OCI-LY7 (cell line): Measurements from ENCODE around the gene TESK1. TPM values are rescaled to one million over a fixed set of nuclear protein-coding genes. Genes with fewer than 3 reads are reported as not detected.
A peak's percentile ranks its signal among the peaks of the same experiment; 100 is the strongest.

Experiments
- BruUV-seq: library from RNA; stranded (reverse); fragments of 400-500 nt; replicated peaks from 2 replicates; lab custom pipeline; 2021; lab: Mats Ljungman, UMichigan
- CTCF ChIA-PET: fragments of 300-600 bp; sonication (Branson Sonifier 250); formaldehyde crosslinking; loops from one replicate; lab custom pipeline; 2022; ENCODE audit warnings: antibody characterized with exemption; ENCODE audit not compliant: unreplicated experiment; lab: Charles Lee
- POLR2A ChIA-PET: fragments of 300-600 bp; sonication (Branson Sonifier 250); formaldehyde crosslinking; loops from one replicate; lab custom pipeline; 2022; ENCODE audit warnings: antibody characterized with exemption; lab: Charles Lee
- DNase-seq: peaks from one replicate; pipeline ENCODE4 v3.0.0-alpha.2; 2015; ENCODE audit warnings: low spot score
- H2AFZ ChIP-seq: fragments of 200-600 bp; sonication (generic), shearing (Covaris generic); 2 replicates; pipeline ENCODE4 v1.6.1; 2014; ENCODE audit warnings: mild to moderate bottlenecking, antibody characterized with exemption, low read length, moderate library complexity
- H3K27ac ChIP-seq: fragments of 200-600 bp; sonication (generic); 2 replicates; pipeline ENCODE4 v1.5.1; 2014; ENCODE audit warnings: mixed run types, low read depth, mild to moderate bottlenecking, moderate library complexity, low read length, inconsistent platforms; ENCODE audit not compliant: poor library complexity, severe bottlenecking
- H3K36me3 ChIP-seq: fragments of 200-600 bp; sonication (generic); 2 replicates; pipeline ENCODE4 v1.6.1; 2014; ENCODE audit warnings: mild to moderate bottlenecking, antibody characterized with exemption, low read length, moderate library complexity, mixed read lengths; ENCODE audit not compliant: insufficient read depth
- H3K4me1 ChIP-seq: fragments of 200-600 bp; sonication (generic); 2 replicates; pipeline ENCODE4 v1.5.1; 2014; ENCODE audit warnings: mild to moderate bottlenecking, low read length; ENCODE audit not compliant: insufficient read depth, poor library complexity, severe bottlenecking
- H3K4me2 ChIP-seq: fragments of 200-600 bp; sonication (generic); 2 replicates; pipeline ENCODE4 v1.6.1; 2014; ENCODE audit warnings: mild to moderate bottlenecking, low read length
- H3K4me3 ChIP-seq: fragments of 200-600 bp; sonication (generic); 2 replicates; pipeline ENCODE4 v1.5.1; 2014; ENCODE audit warnings: mild to moderate bottlenecking, low read depth, low read length; ENCODE audit not compliant: poor library complexity, severe bottlenecking
- H3K79me2 ChIP-seq: fragments of 200-600 bp; sonication (generic); 2 replicates; pipeline ENCODE4 v1.6.1; 2016; ENCODE audit warnings: low read depth, mild to moderate bottlenecking, low read length, moderate library complexity, mixed read lengths; ENCODE audit not compliant: insufficient read depth
- H3K9me2 ChIP-seq: fragments of 200-600 bp; sonication (generic); 2 replicates; pipeline ENCODE4 v1.6.1; 2016; ENCODE audit warnings: mild to moderate bottlenecking, low read length, mixed read lengths; ENCODE audit not compliant: insufficient read depth
- H3K9me3 ChIP-seq: fragments of 200-600 bp; sonication (generic); 2 replicates; pipeline ENCODE4 v1.6.1; 2014; ENCODE audit warnings: mild to moderate bottlenecking, mixed run types, low read length, mixed read lengths
- H4K20me1 ChIP-seq: fragments of 200-600 bp; sonication (generic); 2 replicates; pipeline ENCODE4 v1.6.1; 2014; ENCODE audit warnings: mild to moderate bottlenecking, antibody characterized with exemption, low read length, moderate library complexity, mixed read lengths; ENCODE audit not compliant: insufficient read depth
- CTCF ChIP-seq: fragments of 200-600 bp; sonication (generic); conservative IDR thresholded peaks from 2 replicates; pipeline ENCODE4 v1.5.1; 2014; ENCODE audit warnings: mild to moderate bottlenecking, antibody characterized with exemption, low read length, moderate library complexity, mixed read lengths
- EZH2phosphoT487 ChIP-seq: fragments of 200-600 bp; sonication (generic); IDR thresholded peaks from 2 replicates; pipeline ENCODE4 v1.6.1; 2018; ENCODE audit warnings: low read depth, borderline replicate concordance, mild to moderate bottlenecking, mixed run types, antibody characterized with exemption, low read length, moderate library complexity, mixed read lengths
- intact Hi-C: fragments of 100-400 bp; cut with micrococcal nuclease; formaldehyde crosslinking; loops from one replicate; pipeline ENCODE4 v1.10.0; 2022; ENCODE audit not compliant: unreplicated experiment
- total RNA-seq, 2 experiments: library from RNA; depleted of rRNA in 1 of 2; stranded (reverse); fragments of >200 nt in 1 of 2; shearing (Covaris generic) in 1 of 2; gene quantifications; 2 replicates each; pipeline ENCODE4 v1.2.3, GENCODE V29; 2014 to 2022

Gene TESK1
- total RNA-seq, 2 experiments from 2014 or later, result 15.0 to 42.2 TPM

- POLR2A ChIA-PET, result interaction anchor here (0.6 to 11.0 kb wide), 20 partner anchors 8 to 226 kb away, joined by 3 to 110 read pairs (median 4); partner anchors contain the start of genes ARHGEF39, CCDC107, CREB3 and HINT2
- peaks cover 67% of the 10 kb centered on the region for H3K4me1 ChIP-seq
- H3K79me2 ChIP-seq, result peaks cover 6% of the 10 kb centered on the region; the same call in 1 of the 2 replicates
- no peaks in the 10 kb centered on the region for H4K20me1 ChIP-seq
- H3K27ac ChIP-seq, result peak overlapping the region; percentile 92
- BruUV-seq, result no TSS peak
- intact Hi-C loops, result loop anchor here (1.0 to 5.0 kb wide), 7 partner anchors 15 to 502 kb away; partner anchors contain the start of genes ATOSB, CCDC107, CREB3 and RMRP
- no peak for TF ChIP-seq CTCF
- no peak for TF ChIP-seq EZH2phosphoT487
- peaks cover 11% of the 10 kb centered on the region; the same call in 1 of the 2 replicates for H3K36me3 ChIP-seq
- H3K4me2 ChIP-seq, result peak overlapping the region; percentile 90
- H3K4me3 ChIP-seq, result peak overlapping the region; percentile 69
- H3K9me2 ChIP-seq, result no peaks in the 10 kb centered on the region
- CTCF ChIA-PET, result interaction anchor here (0.6 to 2.3 kb wide), 8 partner anchors 7 to 249 kb away, joined by 3 to 21 read pairs (median 5); partner anchors contain the start of genes CCDC107, RMRP and SIT1
- H2AFZ ChIP-seq, result no peak overlapping the region; the same call in 1 of the 2 replicates
- no peaks in the 10 kb centered on the region for H3K9me3 ChIP-seq
- peak; percentile 94 for DNase-seq
Measured at GRCh38 chr9:35619800-35620158, 14.7 kb downstream of the TESK1 start.

- Histone ChIP-seq H3K9me2 (no peaks in the 10 kb centered on the region), H3K27ac (no peak overlapping the region), H3K4me2 (peak overlapping the region; percentile 10; the same call in 1 of the 2 replicates), H3K4me1 (peaks cover 20% of the 10 kb centered on the region), H3K4me3 (no peak overlapping the region), H2AFZ (peak overlapping the region; percentile 55; the same call in 1 of the 2 replicates), H3K79me2 (no peaks in the 10 kb centered on the region), H3K36me3 (no peaks in the 10 kb centered on the region), H4K20me1 (no peaks in the 10 kb centered on the region), H3K9me3 (no peaks in the 10 kb centered on the region)
- TF ChIP-seq EZH2phosphoT487 (no peak), CTCF (no peak)
- ChIA-PET CTCF (no interaction called here), POLR2A (interaction anchor here (0.9 to 4.3 kb wide), 5 partner anchors 8 to 18 kb away, joined by 4 to 37 read pairs (median 6); partner anchors contain the start of gene CD72)
- intact Hi-C loops, result no loop called here
- no peak for DNase-seq
- BruUV-seq, result no TSS peak
Measured at GRCh38 chr9:35627575-35627974, 22.5 kb downstream of the TESK1 start.
